Fibroblast of the aortic adventitia (primary cell): Measurements from ENCODE around the gene PIP5K1C. TPM values are rescaled to one million over a fixed set of nuclear protein-coding genes. Genes with fewer than 3 reads are reported as not detected.

Experiments
- DNase-seq: peaks from one replicate; pipeline ENCODE4 v3.0.0-alpha.2; 2010; ENCODE audit warnings: low read depth
- H3K4me3 ChIP-seq: 2 replicates; pipeline ENCODE4 v1.5.1; 2011; ENCODE audit warnings: low read depth, mild to moderate bottlenecking, control low read depth, low read length, moderate library complexity
- CTCF ChIP-seq: IDR thresholded peaks from 2 replicates; pipeline ENCODE4 v1.5.1; 2011; ENCODE audit warnings: mild to moderate bottlenecking, low read length, control low read depth, inconsistent platforms; ENCODE audit not compliant: insufficient read depth
- total RNA-seq: library from RNA; depleted of rRNA; stranded (reverse); fragments of >200 nt; gene quantifications from 2 replicates; pipeline ENCODE4 v1.2.3, GENCODE V29; 2012; ENCODE audit warnings: low replicate concordance

The PIP5K1C gene
- total RNA-seq, 1 donor: 32.2 TPM

DNA sequence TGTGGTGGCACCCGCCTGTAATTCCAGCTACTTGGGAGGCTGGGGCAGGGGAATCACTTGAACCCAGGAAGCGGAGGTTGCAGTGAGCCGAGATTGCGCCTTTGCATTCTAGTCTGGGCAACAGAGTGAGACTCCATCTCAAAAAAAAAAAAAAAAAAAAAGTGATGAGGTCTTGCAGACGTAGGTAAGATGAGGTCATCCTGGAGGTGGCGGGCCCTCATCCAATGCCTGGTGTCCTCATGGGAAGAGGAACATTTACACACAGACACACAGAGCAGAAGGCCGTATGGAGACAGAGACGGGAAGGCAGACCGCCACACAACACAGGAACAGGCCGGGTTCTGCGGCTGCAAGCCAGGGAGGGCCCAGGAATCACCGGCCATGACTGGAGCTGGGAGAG, 78.0 kb downstream of the PIP5K1C start:
- no peak overlapping the region for H3K4me3 ChIP-seq
- DNase-seq: no peak
- TF ChIP-seq CTCF: no peak

DNA sequence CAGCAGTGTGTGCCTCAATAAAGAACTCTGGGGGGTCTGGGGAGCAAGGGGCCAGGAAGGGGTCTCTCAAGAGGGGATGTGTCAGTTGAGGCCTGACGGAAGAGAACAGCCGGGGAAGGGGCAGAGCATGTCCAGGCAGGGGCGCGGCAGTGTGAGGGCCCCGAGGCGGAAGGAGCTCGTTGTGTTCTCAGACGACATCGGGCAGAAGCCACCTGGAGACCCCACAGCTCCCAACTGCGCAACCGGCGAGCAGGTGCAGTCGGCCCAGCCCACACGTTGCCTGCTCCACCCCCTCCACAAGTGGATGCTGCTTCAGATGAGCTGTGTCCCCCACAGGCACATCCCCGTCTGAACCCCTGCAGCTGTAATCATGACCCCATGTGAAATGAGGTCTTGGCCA, 78.6 kb downstream of the PIP5K1C start:
- no peak for DNase-seq
- H3K4me3 ChIP-seq: no peak overlapping the region
- no peak for TF ChIP-seq CTCF

GRCh38 chr19:3620817-3621547, 79.3 kb downstream of the PIP5K1C start:
- DNase-seq: no peak
- H3K4me3 ChIP-seq: no peak overlapping the region

GRCh38 chr19:3620145-3620816, 80.0 kb downstream of the PIP5K1C start:
- DNase-seq: no peak
- H3K4me3 ChIP-seq: no peak overlapping the region
- no peak for TF ChIP-seq CTCF

More at GRCh38 chr19:3620817-3621547, 79.3 kb downstream of the PIP5K1C start:
- TF ChIP-seq CTCF: no peak

- TF ChIP-seq CTCF: no peak
- no peak for DNase-seq
- H3K4me3 ChIP-seq: no peak overlapping the region
Observed at GRCh38 chr19:3619631-3620012, 80.6 kb downstream of the PIP5K1C start.

GRCh38 chr19:3618811-3619630, 81.2 kb downstream of the PIP5K1C start:
- no peak overlapping the region for H3K4me3 ChIP-seq
- DNase-seq: no peak
- no peak for TF ChIP-seq CTCF
